ENCODE measurements around the gene NDST1.

- TF ChIP-seq CTCF (optimal IDR thresholded peaks at IDR 0.05 in 1 of 3, IDR thresholded peaks at IDR 0.05 in 1 of 3, conservative IDR thresholded peaks at IDR 0.05 in 1 of 3; ENCODE audit: extremely low read depth in 1 of 3, insufficient read depth in 2 of 3, low read length in 3 of 3) (no peak), EZH2 (IDR thresholded peaks at IDR 0.05; ENCODE audit: low read length) (no peak)
These were observed 33.4 kb downstream of the NDST1 start for GRCh38 chr5:150541397-150541675.
